IPS-NIHi11 (cell line): ENCODE measurements around the gene SMIM10L1.
A peak's percentile ranks its signal among the peaks of the same experiment; 100 is the strongest.

ENCODE experiments used
- DNase-seq: peaks from one replicate; pipeline ENCODE4 v3.0.0; 2012; ENCODE audit warnings: mixed read lengths, low spot score

The SMIM10L1 gene

GRCh38 chr12:11171145-11171968 is at the start of gene SMIM10L1:
TSS of gene SMIM10L1 (plus strand) at chr12:11171194. CDS start at chr12:11171357, 163 bp downstream.
- DNase-seq, result peak; percentile 93

- no peak for DNase-seq
Measured at GRCh38 chr12:11130382-11130781, 40.6 kb upstream of the SMIM10L1 start.

GRCh38 chr12:11130999-11131398 is 40.0 kb upstream of the SMIM10L1 start:
- no peak for DNase-seq

GRCh38 chr12:11133162-11133561 is 37.8 kb upstream of the SMIM10L1 start:
- DNase-seq, result no peak

GRCh38 chr12:11133816-11134215 is 37.2 kb upstream of the SMIM10L1 start:
- no peak for DNase-seq

GRCh38 chr12:11134305-11134704 is 36.7 kb upstream of the SMIM10L1 start, which contains the start of gene TAS2R30:
TSS of gene TAS2R30 (minus strand) at chr12:11134644. CDS start at chr12:11134244, 400 bp downstream.
- no peak for DNase-seq

GRCh38 chr12:11136075-11136474 is 34.9 kb upstream of the SMIM10L1 start:
- no peak for DNase-seq

- DNase-seq, result no peak
Measured at GRCh38 chr12:11143352-11143751, 27.6 kb upstream of the SMIM10L1 start.

- no peak for DNase-seq
Measured at GRCh38 chr12:11144297-11144696, 26.7 kb upstream of the SMIM10L1 start.

GRCh38 chr12:11147420-11147819 is 23.6 kb upstream of the SMIM10L1 start:
- DNase-seq, result no peak

GRCh38 chr12:11150832-11151231 is 20.2 kb upstream of the SMIM10L1 start:
- no peak for DNase-seq

- no peak for DNase-seq
Measured at GRCh38 chr12:11152725-11153124, 18.3 kb upstream of the SMIM10L1 start.

- DNase-seq, result no peak
Measured at GRCh38 chr12:11154400-11154925, 16.5 kb upstream of the SMIM10L1 start.

- DNase-seq, result no peak
Measured at GRCh38 chr12:11158885-11159444, 12.0 kb upstream of the SMIM10L1 start.

- DNase-seq, result no peak
Measured at GRCh38 chr12:11162502-11162901, 8.5 kb upstream of the SMIM10L1 start.

- no peak for DNase-seq
Measured at GRCh38 chr12:11164384-11164783, 6.6 kb upstream of the SMIM10L1 start.

GRCh38 chr12:11166300-11166699 is 4.7 kb upstream of the SMIM10L1 start:
- no peak for DNase-seq

GRCh38 chr12:11170810-11171144 is 217 bp upstream of the SMIM10L1 start:
- DNase-seq, result no peak

- DNase-seq, result no peak
Measured at GRCh38 chr12:11171969-11172675, 1.1 kb downstream of the SMIM10L1 start.

- DNase-seq, result no peak
Measured at GRCh38 chr12:11174022-11174421, 3.0 kb downstream of the SMIM10L1 start.

- no peak for DNase-seq
Measured at GRCh38 chr12:11178250-11178649, 7.3 kb downstream of the SMIM10L1 start.

GRCh38 chr12:11182529-11182928 is 11.5 kb downstream of the SMIM10L1 start:
- no peak for DNase-seq

- DNase-seq, result no peak
Measured at GRCh38 chr12:11183011-11183410, 12.0 kb downstream of the SMIM10L1 start.
